ENCODE data around the gene IL2RA. TPM values are rescaled to one million over a fixed set of nuclear protein-coding genes. Genes with fewer than 3 reads are reported as not detected.
"Not testable (repeated sequence)": the region's sequence is repeated elsewhere in the genome, so short reads cannot be mapped to it uniquely, and the experiment has no call there.

IL2RA gene
- total and polyA plus RNA-seq, 4 donors: 0.24 to 10.3 (median 3.4) TPM

- H3K9ac ChIP-seq (ENCODE audit: insufficient read depth in 1 of 2, low read length in 2 of 2): no peak overlapping the region
- H3K4me1 ChIP-seq (ENCODE audit: control insufficient read depth in 5 of 5, insufficient read depth in 5 of 5, low read length in 5 of 5): peaks cover 0 to 25% (median 11%) of the 10 kb centered on the region in 5 donors
- H3K27ac ChIP-seq (ENCODE audit: low read depth in 1 of 2, low read length in 1 of 2): no peak overlapping the region
- no peaks in the 10 kb centered on the region for H3K27me3 ChIP-seq (ENCODE audit: control insufficient read depth in 3 of 3, insufficient read depth in 3 of 3, low read length in 2 of 3)
- H3K9me3 ChIP-seq (ENCODE audit: control insufficient read depth in 4 of 4, insufficient read depth in 3 of 4, low read length in 3 of 4): no peaks in the 10 kb centered on the region
- TF ChIP-seq CTCF (IDR thresholded peaks at IDR 0.05; ENCODE audit: control extremely low read depth, extremely low read depth): no peak
- no peak for DNase-seq
- ATAC-seq (ENCODE audit: insufficient read depth, low FRiP score): no peak
- 56 to 73% methylated on average over 6 of the region's 6 CpGs for WGBS, 2 donors
- no peak overlapping the region for H3K4me3 ChIP-seq
- H3K36me3 ChIP-seq (ENCODE audit: control insufficient read depth in 4 of 4, insufficient read depth in 4 of 4, low read length in 4 of 4): no peaks in the 10 kb centered on the region
These were observed 5.8 kb upstream of the IL2RA start for GRCh38 chr10:6068006-6068405.

- ATAC-seq (ENCODE audit: insufficient read depth, low FRiP score) (no peak), DNase-seq (no peak)
- peaks cover 0 to 25% (median 11%) of the 10 kb centered on the region in 5 donors for H3K4me1 ChIP-seq (ENCODE audit: control insufficient read depth in 5 of 5, insufficient read depth in 5 of 5, low read length in 5 of 5)
- no peaks in the 10 kb centered on the region for H3K27me3 ChIP-seq (ENCODE audit: control insufficient read depth in 3 of 3, insufficient read depth in 3 of 3, low read length in 2 of 3)
- 70 to 78% methylated on average over 4 of the region's 4 CpGs for WGBS, 2 donors
- no peak for TF ChIP-seq CTCF (IDR thresholded peaks at IDR 0.05; ENCODE audit: control extremely low read depth, extremely low read depth)
- no peak overlapping the region for H3K9ac ChIP-seq (ENCODE audit: insufficient read depth in 1 of 2, low read length in 2 of 2)
- no peak overlapping the region for H3K27ac ChIP-seq (ENCODE audit: low read depth in 1 of 2, low read length in 1 of 2)
- no peaks in the 10 kb centered on the region for H3K9me3 ChIP-seq (ENCODE audit: control insufficient read depth in 4 of 4, insufficient read depth in 3 of 4, low read length in 3 of 4)
- H3K36me3 ChIP-seq (ENCODE audit: control insufficient read depth in 4 of 4, insufficient read depth in 4 of 4, low read length in 4 of 4): no peaks in the 10 kb centered on the region
- H3K4me3 ChIP-seq: no peak overlapping the region
These were observed 5.3 kb upstream of the IL2RA start for GRCh38 chr10:6067457-6067856.

- WGBS, 2 donors: 12 to 33% methylated on average over 4 of the region's 4 CpGs
- Histone ChIP-seq H3K4me1 (ENCODE audit: control insufficient read depth in 5 of 5, insufficient read depth in 5 of 5, low read length in 5 of 5) (peaks cover 0 to 25% (median 11%) of the 10 kb centered on the region in 5 donors), H3K27me3 (ENCODE audit: control insufficient read depth in 3 of 3, insufficient read depth in 3 of 3, low read length in 2 of 3) (no peaks in the 10 kb centered on the region), H3K36me3 (ENCODE audit: control insufficient read depth in 4 of 4, insufficient read depth in 4 of 4, low read length in 4 of 4) (no peaks in the 10 kb centered on the region), H3K9ac (ENCODE audit: insufficient read depth in 1 of 2, low read length in 2 of 2) (no peak overlapping the region), H3K4me3 (no peak overlapping the region), H3K9me3 (ENCODE audit: control insufficient read depth in 4 of 4, insufficient read depth in 3 of 4, low read length in 3 of 4) (no peaks in the 10 kb centered on the region), H3K27ac (ENCODE audit: low read depth in 1 of 2, low read length in 1 of 2) (peak overlapping the region; percentile 66 to 80)
- no peak for TF ChIP-seq CTCF (IDR thresholded peaks at IDR 0.05; ENCODE audit: control extremely low read depth, extremely low read depth)
- ATAC-seq (ENCODE audit: insufficient read depth, low FRiP score): no peak
- DNase-seq: peak; percentile 51 to 90 (median 75)
These were observed 3.7 kb upstream of the IL2RA start for GRCh38 chr10:6065835-6066234.

GRCh38 chr10:6065406-6065805, 3.2 kb upstream of the IL2RA start:
- H3K36me3 ChIP-seq (ENCODE audit: control insufficient read depth in 4 of 4, insufficient read depth in 4 of 4, low read length in 4 of 4): no peaks in the 10 kb centered on the region
- no peak for TF ChIP-seq CTCF (IDR thresholded peaks at IDR 0.05; ENCODE audit: control extremely low read depth, extremely low read depth)
- peaks cover 0 to 25% (median 11%) of the 10 kb centered on the region in 5 donors for H3K4me1 ChIP-seq (ENCODE audit: control insufficient read depth in 5 of 5, insufficient read depth in 5 of 5, low read length in 5 of 5)
- no peak for ATAC-seq (ENCODE audit: insufficient read depth, low FRiP score)
- no peak overlapping the region for H3K9ac ChIP-seq (ENCODE audit: insufficient read depth in 1 of 2, low read length in 2 of 2)
- H3K27me3 ChIP-seq (ENCODE audit: control insufficient read depth in 3 of 3, insufficient read depth in 3 of 3, low read length in 2 of 3): no peaks in the 10 kb centered on the region
- WGBS, 2 donors: 83 to 88% methylated on average over 3 of the region's 3 CpGs
- H3K4me3 ChIP-seq: no peak overlapping the region
- H3K27ac ChIP-seq (ENCODE audit: low read depth in 1 of 2, low read length in 1 of 2): peak overlapping the region in 1 of 2 donors; percentile 45
- H3K9me3 ChIP-seq (ENCODE audit: control insufficient read depth in 4 of 4, insufficient read depth in 3 of 4, low read length in 3 of 4): no peaks in the 10 kb centered on the region
- DNase-seq: no peak

- 94 to 96% methylated on average over 3 of the region's 3 CpGs for WGBS, 2 donors
- peaks cover 0 to 25% (median 10%) of the 10 kb centered on the region in 5 donors for H3K4me1 ChIP-seq (ENCODE audit: control insufficient read depth in 5 of 5, insufficient read depth in 5 of 5, low read length in 5 of 5)
- not testable (repeated sequence) for H3K36me3 ChIP-seq (ENCODE audit: control insufficient read depth in 4 of 4, insufficient read depth in 4 of 4, low read length in 4 of 4); H3K27me3 ChIP-seq (ENCODE audit: control insufficient read depth in 3 of 3, insufficient read depth in 3 of 3, low read length in 2 of 3); ATAC-seq (ENCODE audit: insufficient read depth, low FRiP score); DNase-seq; H3K4me3 ChIP-seq; H3K9me3 ChIP-seq (ENCODE audit: control insufficient read depth in 4 of 4, insufficient read depth in 3 of 4, low read length in 3 of 4); H3K9ac ChIP-seq (ENCODE audit: insufficient read depth in 1 of 2, low read length in 2 of 2); H3K27ac ChIP-seq (ENCODE audit: low read depth in 1 of 2, low read length in 1 of 2)
These were observed 2.6 kb upstream of the IL2RA start for GRCh38 chr10:6064726-6065125.

All from lung (tissue), 12 donors.